A549 (cell line): ENCODE results near the gene CRB2. TPM values are rescaled to one million over a fixed set of nuclear protein-coding genes. Genes with fewer than 3 reads are reported as not detected.

Source experiments
- ATAC-seq, 2 experiments: fragments of 200-7000 bp in 1 of 2; fragments of >200 bp in 1 of 2; cut with Nextera tagmentation in 1 of 2; cut with Tn5 transposase in 1 of 2; 3 replicates each; pipeline versions ENCODE4 v1.8.0 to v1.9.1; 2018 to 2020; ENCODE audit warnings: mild to moderate bottlenecking in 1 of 2, moderate library complexity in 1 of 2
- CTCF ChIA-PET: fragments of 300-600 bp; sonication (Branson Sonifier 250); formaldehyde crosslinking; extraction: SDS; loops from one replicate; lab custom pipeline; 2021; ENCODE audit warnings: antibody characterized with exemption, inconsistent platforms; lab: Yijun Ruan, JAX
- POLR2A ChIA-PET: fragments of 350-600 bp; formaldehyde crosslinking; extraction: SDS; loops from one replicate; lab custom pipeline; 2021; ENCODE audit warnings: antibody characterized with exemption, inconsistent platforms; lab: Yijun Ruan, JAX
- DNase-seq, 2 experiments: peaks; one replicate each; pipeline versions ENCODE4 v3.0.0 to v3.0.0-alpha.2; 2011 to 2016; ENCODE audit warnings: low read depth in 1 of 2, low spot score in 1 of 2
- FAIRE-seq: peaks from 2 replicates; lab custom pipeline; 2011; peaks lifted over from hg19 to GRCh38; lab: Jason Lieb, UNC
- H3K27ac ChIP-seq, 2 experiments: fragments of >200 bp; sonication (Bioruptor Twin); formaldehyde crosslinking; 3 replicates each; pipeline ENCODE4 v1.5.1; 2016 to 2017
- H3K4me1 ChIP-seq: fragments of >200 bp; sonication (Bioruptor Twin); formaldehyde crosslinking; 3 replicates; pipeline ENCODE4 v1.6.1; 2016
- H3K4me2 ChIP-seq: fragments of >200 bp; sonication (Bioruptor Twin); formaldehyde crosslinking; 3 replicates; pipeline ENCODE4 v1.6.1; 2016
- H3K4me3 ChIP-seq: fragments of >200 bp; sonication (Bioruptor Twin); formaldehyde crosslinking; 3 replicates; pipeline ENCODE4 v1.5.1; 2016
- H3K9me3 ChIP-seq: fragments of >200 bp; sonication (Bioruptor Twin); formaldehyde crosslinking; 3 replicates; pipeline ENCODE4 v1.6.1; 2016
- CEBPB ChIP-seq, 2 experiments: fragments of >200 bp in 1 of 2; sonication (Bioruptor Twin) in 1 of 2; formaldehyde crosslinking in 1 of 2; IDR thresholded peaks; 2 replicates each; pipeline ENCODE4 v1.6.1; 2012 to 2016
- CHD2 ChIP-seq: fragments of 150-350 bp; IDR thresholded peaks from 2 replicates; pipeline ENCODE4 v1.6.1; 2014; ENCODE audit warnings: low read length; ENCODE audit not compliant: partially characterized antibody
- CTCF ChIP-seq: fragments of >200 bp; sonication (Bioruptor Twin); formaldehyde crosslinking; IDR thresholded peaks from 3 replicates; pipeline ENCODE4 v1.5.1; 2016
- FOSL2 ChIP-seq, 2 experiments: fragments of 450-650 bp in 1 of 2; fragments of >200 bp in 1 of 2; sonication (Bioruptor Twin) in 1 of 2; formaldehyde crosslinking; IDR thresholded peaks; 2 replicates each; pipeline versions ENCODE4 v1.5.0 to v1.6.1; 2016 to 2020; ENCODE audit warnings: mild to moderate bottlenecking in 1 of 2, moderate library complexity in 1 of 2
- FOXS1 ChIP-seq: fragments of 250-450 bp; sonication (Bioruptor Pico); IDR thresholded peaks from 2 replicates; pipeline ENCODE4 v1.5.0; 2020; ENCODE audit warnings: mild to moderate bottlenecking, moderate library complexity
- GATA3 ChIP-seq: IDR thresholded peaks from 2 replicates; pipeline ENCODE4 v1.6.1; 2012; ENCODE audit warnings: borderline replicate concordance
- HOXA7 ChIP-seq: fragments of 250-450 bp; sonication (Bioruptor Pico); IDR thresholded peaks from 2 replicates; pipeline ENCODE4 v1.5.0; 2020; ENCODE audit warnings: mild to moderate bottlenecking, moderate library complexity
- HOXB13 ChIP-seq: fragments of 250-450 bp; sonication (Bioruptor Pico); IDR thresholded peaks from 2 replicates; pipeline ENCODE4 v1.5.0; 2020; ENCODE audit warnings: low read depth, mild to moderate bottlenecking, moderate library complexity
- HOXB5 ChIP-seq: fragments of 250-450 bp; sonication (Bioruptor Pico); IDR thresholded peaks from 2 replicates; pipeline ENCODE4 v1.5.0; 2020; ENCODE audit warnings: mild to moderate bottlenecking, moderate library complexity
- JUNB ChIP-seq: fragments of >200 bp; sonication (Bioruptor Twin); formaldehyde crosslinking; IDR thresholded peaks from 2 replicates; pipeline ENCODE4 v1.6.1; 2016
- KDM1A ChIP-seq: fragments of 200-600 bp; sonication (generic); IDR thresholded peaks from 2 replicates; pipeline ENCODE4 v1.6.1; 2016; ENCODE audit warnings: low read depth, mild to moderate bottlenecking
- MAFK ChIP-seq: fragments of 450-650 bp; IDR thresholded peaks from 2 replicates; pipeline ENCODE4 v1.6.1; 2014; ENCODE audit not compliant: partially characterized antibody
- MAZ ChIP-seq: fragments of 150-350 bp; IDR thresholded peaks from 2 replicates; pipeline ENCODE4 v1.6.1; 2014; ENCODE audit warnings: antibody characterized with exemption, low read depth, low read length, borderline replicate concordance
- MYC ChIP-seq: IDR thresholded peaks from 2 replicates; pipeline ENCODE4 v1.6.1; 2012; ENCODE audit warnings: mild to moderate bottlenecking, inconsistent platforms, low read length, improper control_type of control experiment, borderline replicate concordance
- NR3C1 ChIP-seq: fragments of >200 bp; sonication (Bioruptor Twin); formaldehyde crosslinking; IDR thresholded peaks from 3 replicates; pipeline ENCODE4 v1.6.1; 2017
- REST ChIP-seq: fragments of 200-600 bp; sonication (generic); IDR thresholded peaks from 2 replicates; pipeline ENCODE4 v1.6.1; 2016; ENCODE audit warnings: antibody characterized with exemption, mild to moderate bottlenecking, moderate library complexity
- TFCP2L1 ChIP-seq: fragments of 250-450 bp; sonication (Bioruptor Pico); IDR thresholded peaks from 2 replicates; pipeline ENCODE4 v1.5.0; 2021; ENCODE audit warnings: mild to moderate bottlenecking
- ZC3H11A ChIP-seq: fragments of 450-650 bp; IDR thresholded peaks from 2 replicates; pipeline ENCODE4 v1.6.1; 2014; ENCODE audit warnings: antibody characterized with exemption, mild to moderate bottlenecking
- ZNF302 ChIP-seq: fragments of 250-450 bp; sonication (Bioruptor Pico); IDR thresholded peaks from 2 replicates; pipeline ENCODE4 v1.9.0; 2021; ENCODE audit warnings: inconsistent platforms, mild to moderate bottlenecking, moderate library complexity
- WGBS: methylation state at CpG from one replicate; pipeline ENCODE4 v1.1.6; 2017; ENCODE audit errors: missing lambda C conversion rate; 5-methylcytosine and 5-hydroxymethylcytosine counted together
- polyA plus RNA-seq, 4 experiments: library from polyadenylated mRNA; depleted of rRNA in 3 of 4; stranded (reverse); fragments of >200 nt; fragmentation: RNase III in 1 of 4; extraction: RNeasy Plus Mini Kit Qiagen cat#74134 plus additional on column Dnase treatment in 1 of 4; gene quantifications; 2 replicates in 3 of 4; 3 replicates in 1 of 4; pipeline ENCODE4 v1.2.3, GENCODE V29; 2011 to 2017

CRB2 gene
- polyA plus RNA-seq, 2 of the 4 experiments (the other 2 are of a cell fraction) = 0.01 to 0.05 TPM

GRCh38 chr9:123412171-123412820, 56.3 kb downstream of the CRB2 start:
- POLR2A ChIA-PET = no interaction called here
- WGBS = 87% methylated on average over 18 of the region's 18 CpGs
- DNase-seq = no peak

GRCh38 chr9:123414204-123414603, 58.2 kb downstream of the CRB2 start:
- Histone ChIP-seq H3K4me2 (no peak overlapping the region), H3K9me3 (no peaks in the 10 kb centered on the region), H3K4me1 (no peaks in the 10 kb centered on the region), H3K4me3 (no peak overlapping the region), H3K27ac (no peak overlapping the region)
- ChIA-PET POLR2A (no interaction called here), CTCF (no interaction called here)
- TF ChIP-seq FOXS1 (CRISPR knock-in tag) (no peak), MAZ (no peak)
- no peak for ATAC-seq
- DNase-seq = no peak
- 89% methylated on average over 7 of the region's 7 CpGs for WGBS
- FAIRE-seq = no peak

More at GRCh38 chr9:123412171-123412820, 56.3 kb downstream of the CRB2 start:
- no peak for TF ChIP-seq GATA3
- FAIRE-seq (no peak), ATAC-seq (no peak; a peak in 1 of 6 replicates)
- Histone ChIP-seq H3K4me1 (no peaks in the 10 kb centered on the region), H3K4me3 (no peak overlapping the region), H3K4me2 (no peak overlapping the region), H3K9me3 (no peaks in the 10 kb centered on the region), H3K27ac (no peak overlapping the region)
- CTCF ChIA-PET = interaction anchor here (1.2 kb wide), 1 partner anchor 62 kb away, joined by 4 read pairs; no protein-coding TSS in a partner anchor

GRCh38 chr9:123414936-123415930, 59.2 kb downstream of the CRB2 start:
- H3K4me3 ChIP-seq = no peak overlapping the region
- TF ChIP-seq REST = no peak
- TF ChIP-seq HOXB5 (CRISPR knock-in tag) = no peak
- TF ChIP-seq NR3C1 = no peak
- no peak for TF ChIP-seq HOXB13
- TF ChIP-seq CEBPB (IDR thresholded peaks at IDR 0.05) = no peak
- no peak for TF ChIP-seq JUNB
- no peak for TF ChIP-seq MAFK
- no peak for TF ChIP-seq ZNF302 (CRISPR knock-in tag)
- no peak for TF ChIP-seq TFCP2L1 (CRISPR knock-in tag)
- TF ChIP-seq FOSL2 (IDR thresholded peaks at IDR 0.05) = no peak
- no peak for TF ChIP-seq FOSL2 (CRISPR knock-in tag; IDR thresholded peaks at IDR 0.05)
- TF ChIP-seq MYC = no peak
- TF ChIP-seq CTCF = no peak
- no peak for TF ChIP-seq KDM1A
- TF ChIP-seq ZC3H11A = no peak
- no peak for TF ChIP-seq HOXA7 (CRISPR knock-in tag)
- TF ChIP-seq CHD2 = no peak
- no peak for TF ChIP-seq MAZ
- WGBS = 87% methylated on average over 21 of the region's 23 CpGs
- ChIA-PET POLR2A (no interaction called here), CTCF (interaction anchor here (0.6 to 2.5 kb wide), 4 partner anchors 16 to 833 kb away, joined by 3 to 7 read pairs (median 4); no protein-coding TSS in a partner anchor)
- H3K9me3 ChIP-seq = no peaks in the 10 kb centered on the region
- DNase-seq (no peak), ATAC-seq (no peak), FAIRE-seq (no peak)
- no peak overlapping the region for H3K27ac ChIP-seq
- H3K4me1 ChIP-seq = no peaks in the 10 kb centered on the region
- no peak overlapping the region for H3K4me2 ChIP-seq
